ENCODE measurements around the gene ID2.
A peak's percentile ranks its signal among the peaks of the same experiment; 100 is the strongest.
"Not testable (repeated sequence)": the region's sequence is repeated elsewhere in the genome, so short reads cannot be mapped to it uniquely, and the experiment has no call there.

ID2 gene

DNA sequence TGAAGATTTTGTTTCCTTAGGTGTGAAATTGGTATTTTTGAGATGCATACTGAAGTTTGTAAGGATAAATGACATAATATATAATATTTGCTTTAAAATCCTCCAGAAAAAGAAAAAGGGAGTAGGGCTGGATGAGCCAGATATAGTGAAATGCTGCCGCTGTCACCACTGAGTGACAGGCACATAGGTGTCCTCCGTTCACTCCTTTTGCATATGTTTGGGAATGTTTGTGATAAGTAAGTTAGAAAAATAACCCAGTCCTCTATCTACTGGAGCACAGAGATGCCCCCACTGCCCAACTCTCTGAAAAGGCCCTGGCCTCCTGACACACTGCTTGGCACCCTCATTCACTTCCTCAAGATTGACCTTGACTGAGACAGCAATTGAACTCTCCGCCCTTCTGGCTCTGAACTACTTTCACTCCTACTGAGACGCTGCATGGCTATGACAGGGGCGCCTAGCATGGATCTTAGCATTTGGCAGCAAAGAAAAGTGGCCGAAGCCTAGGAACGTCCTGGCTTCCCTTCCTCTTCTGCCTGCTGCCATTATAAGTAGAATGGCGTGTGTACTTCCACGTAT, 10.1 kb downstream of the ID2 start:
- DNase-seq: no peak

DNA sequence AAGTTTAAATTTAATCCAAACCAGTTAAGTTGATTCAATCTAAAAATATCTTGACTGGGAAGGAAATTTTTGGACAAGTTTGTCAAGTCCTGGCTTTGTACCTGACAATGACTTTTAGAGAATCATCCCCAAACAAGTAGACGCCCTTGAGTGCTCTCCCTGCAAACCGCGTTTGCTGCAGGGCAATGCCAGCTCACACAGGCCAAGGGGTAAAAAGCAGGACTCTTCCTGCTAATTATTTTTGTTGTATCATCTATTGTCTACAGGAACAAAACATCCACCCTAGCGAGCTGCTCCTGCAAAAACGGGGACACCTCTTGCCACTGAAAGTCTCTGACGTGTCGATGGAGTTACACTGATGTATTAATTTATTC, 10.9 kb downstream of the ID2 start:
- DNase-seq: no peak

- no peak for DNase-seq
These were observed 11.4 kb downstream of the ID2 start for GRCh38 chr2:8693157-8693821.

DNA sequence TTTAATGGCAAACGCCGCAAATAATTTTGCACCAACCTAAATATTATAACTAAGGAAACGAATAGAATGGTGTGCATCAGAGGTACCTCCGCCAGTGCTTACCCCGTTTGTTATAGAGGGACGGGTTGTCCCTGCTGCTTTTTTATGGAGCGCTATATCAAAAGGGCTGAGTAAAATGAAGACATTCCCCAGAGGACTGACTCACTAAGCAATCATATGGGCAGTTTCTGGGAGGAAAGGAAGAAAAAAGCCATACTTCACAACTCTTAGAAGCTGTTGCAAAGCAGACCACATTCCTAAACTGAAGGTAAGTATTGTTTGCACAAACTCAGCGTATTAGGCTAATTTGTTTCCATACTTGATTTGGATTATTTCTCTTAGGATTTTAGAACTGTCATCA, 12.9 kb downstream of the ID2 start:
- DNase-seq: peak; percentile 76

DNA sequence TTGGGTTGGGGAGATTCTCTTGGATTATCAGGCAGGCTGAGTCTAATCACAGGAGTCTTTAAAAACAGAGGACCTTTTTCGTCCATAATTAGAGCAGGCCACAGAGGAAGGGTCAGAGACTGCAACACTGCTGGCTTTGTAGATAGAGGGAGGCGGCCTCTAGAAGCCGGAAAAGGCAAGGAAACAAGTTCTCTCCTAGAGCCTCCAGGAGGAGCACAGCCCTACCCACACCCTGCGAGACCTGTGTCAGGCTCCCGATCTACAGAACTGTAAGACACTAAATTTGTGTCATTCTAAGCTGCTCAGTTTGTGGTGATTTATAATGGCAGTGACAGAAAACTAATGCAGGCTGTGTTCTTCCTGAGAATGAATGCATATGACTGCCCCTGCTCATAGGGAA, 15.3 kb downstream of the ID2 start:
- DNase-seq: no peak

DNA sequence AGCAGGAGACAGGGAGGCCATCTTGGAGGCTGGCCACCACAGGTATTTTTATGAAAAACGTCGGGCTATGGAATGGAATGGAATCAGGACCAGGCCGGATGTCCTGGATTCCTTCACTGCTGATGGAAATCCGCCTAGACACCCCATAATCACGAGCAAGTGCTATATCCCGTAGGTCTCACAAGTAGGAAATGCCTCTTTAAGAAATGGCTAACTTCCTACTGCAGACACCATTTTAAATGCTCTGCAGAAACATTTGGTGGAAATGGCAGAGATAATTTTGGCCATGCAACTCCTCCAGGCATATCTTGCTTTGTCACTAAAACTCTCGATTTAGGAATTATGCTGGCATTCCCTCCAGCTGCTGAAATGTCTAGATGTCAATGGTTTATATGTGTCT, 18.0 kb downstream of the ID2 start:
- no peak for DNase-seq

- no peak for DNase-seq
These were observed 20.0 kb downstream of the ID2 start for GRCh38 chr2:8701681-8702379.

DNA sequence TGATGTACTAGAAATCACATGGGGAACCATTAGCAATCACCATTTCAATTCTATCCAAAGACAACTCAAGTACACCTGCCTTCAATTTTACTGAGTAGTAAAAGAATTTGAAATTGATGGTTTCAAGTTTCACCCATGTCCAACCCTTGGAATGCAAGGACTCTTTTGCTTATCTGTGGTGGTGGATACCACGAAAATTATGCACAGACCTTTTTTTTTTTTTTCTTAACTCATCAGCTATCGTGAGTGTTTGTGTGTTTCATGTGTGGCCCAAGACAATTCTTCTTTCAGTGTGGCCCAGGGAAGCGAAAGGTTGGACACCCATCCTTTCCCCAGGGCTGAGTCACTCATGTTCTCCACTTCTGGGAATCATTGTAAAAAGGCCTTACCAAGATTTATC, 23.1 kb downstream of the ID2 start:
- peak; percentile 55 for DNase-seq

GRCh38 chr2:8709611-8710010, 27.8 kb downstream of the ID2 start:
- DNase-seq: no peak

GRCh38 chr2:8710951-8711350, 29.1 kb downstream of the ID2 start:
- DNase-seq: no peak

- DNase-seq: no peak
These were observed 32.4 kb downstream of the ID2 start for GRCh38 chr2:8714283-8714682.

- DNase-seq: no peak
These were observed 33.1 kb downstream of the ID2 start for GRCh38 chr2:8714971-8715370.

DNA sequence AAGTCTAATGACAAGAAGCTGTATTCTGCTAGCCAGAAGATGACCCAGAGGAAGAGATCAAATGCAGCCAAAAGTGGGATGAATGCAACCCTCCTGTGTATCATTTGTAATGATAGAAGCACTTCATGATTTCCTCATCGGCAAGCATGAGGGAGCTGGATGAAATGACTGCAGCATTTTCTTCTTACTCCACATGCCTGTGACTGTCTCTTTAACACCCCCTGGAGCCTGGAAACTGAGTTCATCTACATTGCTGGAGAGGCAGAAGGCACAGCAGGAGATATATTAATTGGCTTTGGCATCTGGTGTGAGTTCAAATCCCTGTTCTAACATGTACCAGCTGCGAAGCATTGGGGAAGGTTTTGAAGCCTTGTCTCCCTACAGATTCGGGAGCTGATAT, 37.7 kb downstream of the ID2 start:
- peak; percentile 64 for DNase-seq

GRCh38 chr2:8720741-8721140, 38.9 kb downstream of the ID2 start:
- no peak for DNase-seq

- DNase-seq: no peak
These were observed 39.6 kb downstream of the ID2 start for GRCh38 chr2:8721410-8721809.

- no peak for DNase-seq
These were observed 41.1 kb downstream of the ID2 start for GRCh38 chr2:8722986-8723385.

DNA sequence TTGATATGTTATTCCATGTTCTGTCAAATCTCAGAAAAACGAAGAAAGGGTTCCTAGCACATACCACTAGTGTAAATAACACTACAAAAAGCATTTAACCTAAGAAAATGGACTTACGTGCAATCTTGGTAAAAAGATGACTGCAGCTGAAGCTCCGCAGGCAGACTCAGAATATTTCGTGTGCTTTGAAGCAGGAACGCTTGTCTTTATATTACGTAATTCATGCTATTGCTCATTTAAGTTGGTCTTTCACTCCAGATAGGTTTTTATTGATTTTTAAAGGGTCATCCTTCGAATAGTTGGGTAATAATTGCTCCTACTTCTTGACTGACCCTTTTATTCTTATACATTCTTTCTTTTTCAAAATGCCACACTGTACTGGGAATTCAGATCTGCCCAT, 44.0 kb downstream of the ID2 start:
- no peak for DNase-seq

- DNase-seq: no peak
These were observed 46.6 kb downstream of the ID2 start for GRCh38 chr2:8728305-8729015.

DNA sequence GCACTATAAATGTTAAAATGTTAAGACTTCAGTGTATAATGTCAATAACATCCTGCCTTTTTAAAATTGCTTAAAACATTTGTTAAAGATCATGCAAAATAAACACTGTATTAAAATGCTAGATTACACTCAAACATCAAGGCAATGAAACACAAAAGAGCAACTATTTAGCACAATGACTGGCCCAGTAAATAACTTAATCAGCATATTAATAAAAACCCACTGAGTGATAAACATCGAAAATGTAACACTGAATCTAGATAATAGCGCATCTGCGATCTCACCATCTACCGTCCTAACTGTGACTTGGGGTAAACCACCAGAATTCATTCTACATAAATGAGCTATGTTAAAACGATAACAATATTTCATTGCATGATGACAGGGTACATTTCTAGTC, 47.2 kb downstream of the ID2 start:
- DNase-seq: not testable (repeated sequence)

GRCh38 chr2:8729939-8730338, 48.1 kb downstream of the ID2 start:
- no peak for DNase-seq

DNA sequence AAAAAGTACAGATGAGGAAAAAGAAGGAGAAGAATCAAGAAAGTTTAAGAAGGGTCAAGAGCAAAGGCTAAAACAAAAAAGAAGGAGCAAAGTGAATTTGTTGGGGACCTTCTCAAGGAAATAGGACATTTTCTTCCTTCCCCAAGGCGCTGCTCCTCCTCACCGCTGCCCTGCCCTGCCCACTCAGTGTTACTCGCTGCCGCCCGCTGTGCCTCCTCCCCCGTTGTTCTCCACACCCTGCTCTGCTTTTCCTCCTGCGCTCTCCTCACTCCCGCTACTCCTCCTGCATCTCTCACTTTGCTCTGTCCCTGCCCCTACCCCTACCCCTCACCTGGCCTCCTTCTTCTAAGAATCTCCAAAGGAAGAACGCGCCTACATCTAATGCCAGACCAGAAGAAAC, 50.7 kb downstream of the ID2 start:
- DNase-seq: no peak

All from fibroblast of upper back skin (primary cell).